A673 (cell line): ENCODE data around the gene CHD9. TPM values are rescaled to one million over a fixed set of nuclear protein-coding genes. Genes with fewer than 3 reads are reported as not detected.
A peak's percentile ranks its signal among the peaks of the same experiment; 100 is the strongest.

Experiments used
- BruUV-seq: library from RNA; stranded (reverse); fragments of 400-500 nt; replicated peaks from 2 replicates; lab custom pipeline; 2021; lab: Mats Ljungman, UMichigan
- CTCF ChIA-PET: fragments of 300-600 bp; sonication (Branson Sonifier 250); formaldehyde crosslinking; loops from one replicate; lab custom pipeline; 2022; ENCODE audit warnings: antibody characterized with exemption; lab: Charles Lee
- POLR2A ChIA-PET: fragments of 300-600 bp; sonication (Branson Sonifier 250); formaldehyde crosslinking; loops from one replicate; lab custom pipeline; 2022; ENCODE audit warnings: antibody characterized with exemption; ENCODE audit not compliant: low non-redundant PET; lab: Charles Lee
- DNase-seq: peaks from one replicate; pipeline ENCODE4 v3.0.0-alpha.2; 2015; ENCODE audit warnings: low spot score
- H3K27ac ChIP-seq: fragments of 200-600 bp; sonication (generic); 2 replicates; pipeline ENCODE4 v1.5.1; 2016; ENCODE audit warnings: mixed run types, low read depth, mild to moderate bottlenecking, mixed read lengths, antibody characterized with exemption, low read length; ENCODE audit not compliant: poor library complexity, severe bottlenecking
- H3K27me3 ChIP-seq: fragments of 200-600 bp; sonication (generic); replicated peaks from 2 replicates; pipeline ENCODE4 v1.6.1; 2017; ENCODE audit warnings: mixed run types, low read depth, mild to moderate bottlenecking, mixed read lengths, antibody characterized with exemption, low read length; ENCODE audit not compliant: insufficient read depth, poor library complexity
- H3K36me3 ChIP-seq: fragments of 200-600 bp; sonication (generic); 2 replicates; pipeline ENCODE4 v1.6.1; 2016; ENCODE audit warnings: mixed run types, mild to moderate bottlenecking, mixed read lengths, antibody characterized with exemption, low read length; ENCODE audit not compliant: insufficient read depth, poor library complexity, severe bottlenecking
- H3K4me1 ChIP-seq: fragments of 200-600 bp; sonication (generic); 2 replicates; pipeline ENCODE4 v1.6.1; 2017; ENCODE audit warnings: mixed run types, mild to moderate bottlenecking, mixed read lengths, antibody characterized with exemption, low read length; ENCODE audit not compliant: insufficient read depth, poor library complexity, severe bottlenecking
- H3K4me3 ChIP-seq: fragments of 200-600 bp; sonication (generic); 2 replicates; pipeline ENCODE4 v1.5.1; 2016; ENCODE audit warnings: low read depth, mixed run types, mild to moderate bottlenecking, mixed read lengths, low read length; ENCODE audit not compliant: poor library complexity, severe bottlenecking
- H3K9me3 ChIP-seq: fragments of 200-600 bp; sonication (generic); 2 replicates; pipeline ENCODE4 v1.6.1; 2016; ENCODE audit warnings: mixed run types, low read depth, mild to moderate bottlenecking, mixed read lengths, antibody characterized with exemption, low read length; ENCODE audit not compliant: poor library complexity, severe bottlenecking
- EZH2 ChIP-seq: fragments of 200-600 bp; sonication (generic); IDR thresholded peaks from 2 replicates; pipeline ENCODE4 v1.6.1; 2017; ENCODE audit warnings: borderline replicate concordance, low read depth, mild to moderate bottlenecking, mixed read lengths, antibody characterized with exemption, low read length; ENCODE audit not compliant: poor library complexity, severe bottlenecking
- intact Hi-C: fragments of 100-400 bp; cut with micrococcal nuclease; formaldehyde crosslinking; loops from one replicate; pipeline ENCODE4 v1.10.0; 2022; ENCODE audit not compliant: unreplicated experiment
- total RNA-seq: library from RNA; stranded (reverse); gene quantifications from 2 replicates; pipeline ENCODE4 v1.2.3, GENCODE V29; 2021
- TF ChIP-seq, protein P1 (sequence below): fragments of 300-800, 200-600 bp; sonication (generic); conservative IDR thresholded peaks from 2 replicates; pipeline ENCODE4 v1.5.1; 2017; ENCODE audit warnings: low read depth, mild to moderate bottlenecking, antibody characterized with exemption, low read length, moderate library complexity, mixed read lengths

Gene CHD9
- total RNA-seq, 1 experiment from 2014 or later = 76.8 TPM

DNA sequence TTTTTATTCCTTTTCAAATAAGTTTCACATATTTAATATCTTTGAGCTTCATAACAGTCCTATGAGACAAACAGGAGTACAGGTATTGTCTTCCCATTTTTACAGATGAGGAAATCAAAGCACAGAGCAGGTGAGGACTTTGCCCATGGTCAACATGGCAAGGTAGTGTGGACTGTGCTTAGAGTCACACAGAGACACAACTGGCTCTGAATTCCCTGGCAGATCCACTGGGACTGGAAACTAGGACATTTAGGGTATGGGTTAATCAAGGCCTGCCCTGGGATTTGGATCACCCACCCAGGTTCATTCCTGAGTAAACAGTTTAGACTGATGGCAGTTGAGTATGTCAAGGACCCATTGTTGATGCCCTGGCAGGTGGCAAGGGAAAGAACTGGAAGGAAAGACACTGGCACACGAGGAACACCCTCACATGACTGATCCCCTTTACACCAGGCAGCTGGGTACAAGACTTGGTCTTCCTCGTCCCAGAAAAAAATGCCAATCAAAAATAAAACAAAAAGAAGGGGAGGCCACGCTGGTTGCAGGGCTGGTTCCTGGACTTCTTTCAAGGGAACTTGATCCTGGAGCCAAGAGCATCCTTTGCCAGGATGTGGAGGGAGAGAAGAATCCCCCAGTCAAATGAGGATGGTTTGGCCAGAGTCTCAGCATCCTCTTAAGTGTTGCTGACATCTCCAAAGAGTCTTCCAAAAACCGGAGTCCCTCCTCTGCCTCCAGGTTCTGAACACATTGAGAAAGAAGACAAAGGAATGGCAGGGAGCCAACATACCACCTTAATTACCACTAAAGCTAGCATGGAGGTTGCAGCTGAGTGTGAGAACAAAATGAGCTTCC, 34.9 kb downstream of the CHD9 start:
- Histone ChIP-seq H3K4me1 (peaks cover 81% of the 10 kb centered on the region), H3K36me3 (no peaks in the 10 kb centered on the region), H3K27ac (peak overlapping the region; percentile 91), H3K27me3 (no peaks in the 10 kb centered on the region), H3K4me3 (peak overlapping the region; percentile 10), H3K9me3 (no peaks in the 10 kb centered on the region)
- ChIA-PET POLR2A (interaction anchor here (0.5 to 0.6 kb wide), 2 partner anchors 9 to 1255 kb away, joined by 5 to 6 read pairs; no protein-coding TSS in a partner anchor), CTCF (no interaction called here)
- DNase-seq = peak; percentile 51
- intact Hi-C loops = no loop called here
- TF ChIP-seq EZH2 = no peak
- TF ChIP-seq, protein P1, sequence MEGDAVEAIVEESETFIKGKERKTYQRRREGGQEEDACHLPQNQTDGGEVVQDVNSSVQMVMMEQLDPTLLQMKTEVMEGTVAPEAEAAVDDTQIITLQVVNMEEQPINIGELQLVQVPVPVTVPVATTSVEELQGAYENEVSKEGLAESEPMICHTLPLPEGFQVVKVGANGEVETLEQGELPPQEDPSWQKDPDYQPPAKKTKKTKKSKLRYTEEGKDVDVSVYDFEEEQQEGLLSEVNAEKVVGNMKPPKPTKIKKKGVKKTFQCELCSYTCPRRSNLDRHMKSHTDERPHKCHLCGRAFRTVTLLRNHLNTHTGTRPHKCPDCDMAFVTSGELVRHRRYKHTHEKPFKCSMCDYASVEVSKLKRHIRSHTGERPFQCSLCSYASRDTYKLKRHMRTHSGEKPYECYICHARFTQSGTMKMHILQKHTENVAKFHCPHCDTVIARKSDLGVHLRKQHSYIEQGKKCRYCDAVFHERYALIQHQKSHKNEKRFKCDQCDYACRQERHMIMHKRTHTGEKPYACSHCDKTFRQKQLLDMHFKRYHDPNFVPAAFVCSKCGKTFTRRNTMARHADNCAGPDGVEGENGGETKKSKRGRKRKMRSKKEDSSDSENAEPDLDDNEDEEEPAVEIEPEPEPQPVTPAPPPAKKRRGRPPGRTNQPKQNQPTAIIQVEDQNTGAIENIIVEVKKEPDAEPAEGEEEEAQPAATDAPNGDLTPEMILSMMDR = no peak
- no TSS peak for BruUV-seq

DNA sequence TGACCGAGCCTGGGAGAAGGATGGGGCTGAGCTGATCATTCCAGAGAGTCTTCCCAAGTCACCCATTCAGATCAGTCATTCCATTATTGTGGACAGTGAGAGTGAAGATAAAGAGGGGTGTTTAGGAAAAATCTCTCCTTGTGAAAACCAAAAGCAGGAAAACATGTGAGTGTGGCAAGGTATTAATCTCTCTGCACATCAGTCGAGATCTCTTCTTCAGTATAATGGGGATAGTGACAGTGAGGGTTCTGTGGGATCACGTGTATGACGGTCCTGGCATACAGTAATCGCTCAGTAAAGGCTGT, 35.4 kb downstream of the CHD9 start:
- CTCF ChIA-PET = no interaction called here
- H3K36me3 ChIP-seq = no peaks in the 10 kb centered on the region
- peak overlapping the region; percentile 10 for H3K4me3 ChIP-seq
- intact Hi-C loops = no loop called here
- DNase-seq = no peak
- no peaks in the 10 kb centered on the region for H3K9me3 ChIP-seq
- BruUV-seq = no TSS peak
- no peak for TF ChIP-seq EZH2
- TF ChIP-seq, protein P1 = no peak
- no peaks in the 10 kb centered on the region for H3K27me3 ChIP-seq
- peaks cover 77% of the 10 kb centered on the region for H3K4me1 ChIP-seq
- H3K27ac ChIP-seq = peak overlapping the region; percentile 91
- POLR2A ChIA-PET = interaction anchor here (0.5 to 0.6 kb wide), 2 partner anchors 10 to 1256 kb away, joined by 5 to 6 read pairs; no protein-coding TSS in a partner anchor

DNA sequence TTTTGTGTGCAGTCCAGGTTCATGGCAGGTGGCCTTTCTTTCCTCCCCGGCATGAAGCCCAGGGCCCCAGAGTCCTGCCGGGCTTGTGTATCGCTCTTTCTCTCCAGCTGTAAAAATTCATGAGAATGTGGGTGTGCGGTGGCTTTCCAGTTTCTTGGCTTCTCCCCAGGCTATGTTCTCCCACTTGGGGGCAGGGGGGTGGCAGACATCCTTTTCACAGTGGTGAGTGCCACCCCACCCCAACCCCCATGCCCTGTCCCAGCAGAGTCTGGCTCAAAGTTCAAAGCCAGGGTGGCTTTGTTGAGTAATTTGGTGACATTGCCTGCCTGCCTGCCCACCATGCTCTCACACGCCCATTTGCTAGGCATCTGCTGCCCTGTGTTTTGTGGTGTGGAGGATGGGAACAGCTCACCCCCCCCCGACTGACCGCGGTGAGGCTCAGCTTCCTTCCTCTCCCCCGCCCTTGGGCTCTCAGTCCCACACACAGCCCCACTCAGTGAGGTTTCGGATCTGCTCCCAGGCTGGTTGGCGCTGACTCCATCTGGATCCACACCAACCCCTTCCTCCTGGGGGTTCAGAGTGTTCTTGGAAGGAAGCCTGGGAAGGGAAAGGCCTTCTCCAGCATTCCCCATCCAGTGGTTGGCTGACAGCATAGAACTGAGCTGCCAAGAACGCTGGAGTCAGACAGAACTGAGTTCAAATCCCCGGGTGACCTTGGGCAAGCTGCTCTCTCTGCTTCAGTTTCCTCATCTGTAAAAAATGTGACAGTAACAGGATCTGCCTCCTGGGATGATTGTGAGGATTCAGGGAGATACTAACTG, 36.0 kb downstream of the CHD9 start:
- Histone ChIP-seq H3K36me3 (no peaks in the 10 kb centered on the region), H3K27me3 (no peaks in the 10 kb centered on the region), H3K4me1 (peaks cover 71% of the 10 kb centered on the region), H3K4me3 (peak overlapping the region; percentile 25), H3K9me3 (no peaks in the 10 kb centered on the region), H3K27ac (peak overlapping the region; percentile 91)
- DNase-seq = peak; percentile 90
- ChIA-PET POLR2A (interaction anchor here (0.6 kb wide), 1 partner anchor 11 kb away, joined by 5 read pairs; no protein-coding TSS in a partner anchor), CTCF (no interaction called here)
- BruUV-seq = no TSS peak
- intact Hi-C loops = no loop called here
- no peak for TF ChIP-seq EZH2
